HG02678 (cell line): ENCODE results near the gene SORL1-AS1.

ENCODE experiments used
- ATAC-seq: cut with Tn5 transposase; IDR thresholded peaks from one replicate; pipeline ENCODE4 v1.9.1; 2021; ENCODE audit warnings: mild to moderate bottlenecking, moderate library complexity; ENCODE audit not compliant: unreplicated experiment

SORL1-AS1 gene

GRCh38 chr11:121452609-121453150, at the start of gene SORL1-AS1:
TSS of gene SORL1-AS1 (minus strand) at chr11:121452967.
- peak; percentile 30 for ATAC-seq

- ATAC-seq, result no peak
Observed at GRCh38 chr11:121500717-121501116, 48.0 kb upstream of the SORL1-AS1 start.

- ATAC-seq, result no peak
Observed at GRCh38 chr11:121500275-121500674, 47.5 kb upstream of the SORL1-AS1 start.

GRCh38 chr11:121499405-121499804, 46.6 kb upstream of the SORL1-AS1 start:
- ATAC-seq, result no peak

- no peak for ATAC-seq
Observed at GRCh38 chr11:121497176-121497998, 44.6 kb upstream of the SORL1-AS1 start.

- ATAC-seq, result peak; percentile 78
Observed at GRCh38 chr11:121494355-121495099, 41.8 kb upstream of the SORL1-AS1 start.

GRCh38 chr11:121489823-121490222, 37.1 kb upstream of the SORL1-AS1 start:
- ATAC-seq, result no peak

GRCh38 chr11:121488641-121489040, 35.9 kb upstream of the SORL1-AS1 start:
- ATAC-seq, result no peak

GRCh38 chr11:121488170-121488569, 35.4 kb upstream of the SORL1-AS1 start:
- no peak for ATAC-seq

GRCh38 chr11:121487191-121487590, 34.4 kb upstream of the SORL1-AS1 start:
- ATAC-seq, result no peak

GRCh38 chr11:121486054-121486453, 33.3 kb upstream of the SORL1-AS1 start:
- no peak for ATAC-seq

GRCh38 chr11:121485216-121485615, 32.4 kb upstream of the SORL1-AS1 start:
- no peak for ATAC-seq

GRCh38 chr11:121483805-121484480, 31.2 kb upstream of the SORL1-AS1 start:
- ATAC-seq, result no peak

- peak; percentile 85 for ATAC-seq
Observed at GRCh38 chr11:121482231-121483129, 29.7 kb upstream of the SORL1-AS1 start.

- ATAC-seq, result peak; percentile 44
Observed at GRCh38 chr11:121481484-121482230, 28.9 kb upstream of the SORL1-AS1 start.

GRCh38 chr11:121479698-121480238, 27.0 kb upstream of the SORL1-AS1 start:
- ATAC-seq, result no peak

GRCh38 chr11:121478895-121479697, 26.3 kb upstream of the SORL1-AS1 start:
- ATAC-seq, result no peak

- ATAC-seq, result no peak
Observed at GRCh38 chr11:121478226-121478894, 25.6 kb upstream of the SORL1-AS1 start.
